ENCODE results near the gene NECAB3. TPM values are rescaled to one million over a fixed set of nuclear protein-coding genes. Genes with fewer than 3 reads are reported as not detected.

Gene NECAB3
- total and polyA plus RNA-seq, 4 donors = 10.5 to 14.8 (median 11.1) TPM

DNA sequence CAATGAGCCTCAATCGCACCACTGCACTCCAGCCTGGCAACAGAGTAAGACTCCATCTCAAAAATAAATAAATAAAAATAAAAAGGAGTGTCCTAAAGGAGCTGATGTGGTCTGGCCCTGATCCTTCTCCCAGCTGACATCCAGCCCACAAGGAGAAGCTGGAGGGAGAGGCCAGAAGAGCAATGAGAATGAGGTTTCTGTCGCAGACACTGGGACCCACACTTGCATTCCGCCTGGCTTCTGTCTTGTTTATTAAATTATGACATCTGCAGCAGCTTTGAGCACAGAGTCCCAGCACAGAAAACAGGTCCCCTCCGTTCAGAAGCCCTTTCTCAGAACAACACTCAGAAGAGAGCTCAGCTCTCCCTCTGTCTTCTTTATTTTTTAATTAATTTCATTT, 22.2 kb upstream of the NECAB3 start:
- no peak for DNase-seq (ENCODE audit: low spot score)
- Histone ChIP-seq H3K27me3 (ENCODE audit: control insufficient read depth in 4 of 4, insufficient read depth in 4 of 4, low read length in 3 of 4) (no peaks in the 10 kb centered on the region), H3K4me1 (ENCODE audit: control insufficient read depth in 4 of 4, insufficient read depth in 4 of 4, low read length in 3 of 4) (no peaks in the 10 kb centered on the region), H3K4me3 (ENCODE audit: low read depth in 1 of 3, low read length in 3 of 3) (no peak overlapping the region), H3K9ac (ENCODE audit: low read depth in 1 of 2, low read length in 2 of 2) (no peak overlapping the region), H3K36me3 (ENCODE audit: control insufficient read depth in 4 of 4, insufficient read depth in 3 of 4, low read depth in 1 of 4, low read length in 3 of 4) (no peaks in the 10 kb centered on the region), H3K9me3 (ENCODE audit: control insufficient read depth in 4 of 4, low read length in 3 of 4) (no peaks in the 10 kb centered on the region), H3K27ac (ENCODE audit: low read depth in 1 of 2, low read length in 2 of 2) (no peak overlapping the region)
- 95% methylated on average over 4 of the region's 4 CpGs for WGBS
- no peak for TF ChIP-seq FOXA1 (IDR thresholded peaks at IDR 0.05)
- no peak for TF ChIP-seq NR2F2 (IDR thresholded peaks at IDR 0.05)
- TF ChIP-seq, protein P1, sequence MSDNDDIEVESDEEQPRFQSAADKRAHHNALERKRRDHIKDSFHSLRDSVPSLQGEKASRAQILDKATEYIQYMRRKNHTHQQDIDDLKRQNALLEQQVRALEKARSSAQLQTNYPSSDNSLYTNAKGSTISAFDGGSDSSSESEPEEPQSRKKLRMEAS (IDR thresholded peaks at IDR 0.05) = no peak
- TF ChIP-seq HNF4A (conservative IDR thresholded peaks at IDR 0.05) = no peak
- TF ChIP-seq GABPA (IDR thresholded peaks at IDR 0.05 in 1 of 2, conservative IDR thresholded peaks at IDR 0.05 in 1 of 2) = no peak
- TF ChIP-seq, protein P2, sequence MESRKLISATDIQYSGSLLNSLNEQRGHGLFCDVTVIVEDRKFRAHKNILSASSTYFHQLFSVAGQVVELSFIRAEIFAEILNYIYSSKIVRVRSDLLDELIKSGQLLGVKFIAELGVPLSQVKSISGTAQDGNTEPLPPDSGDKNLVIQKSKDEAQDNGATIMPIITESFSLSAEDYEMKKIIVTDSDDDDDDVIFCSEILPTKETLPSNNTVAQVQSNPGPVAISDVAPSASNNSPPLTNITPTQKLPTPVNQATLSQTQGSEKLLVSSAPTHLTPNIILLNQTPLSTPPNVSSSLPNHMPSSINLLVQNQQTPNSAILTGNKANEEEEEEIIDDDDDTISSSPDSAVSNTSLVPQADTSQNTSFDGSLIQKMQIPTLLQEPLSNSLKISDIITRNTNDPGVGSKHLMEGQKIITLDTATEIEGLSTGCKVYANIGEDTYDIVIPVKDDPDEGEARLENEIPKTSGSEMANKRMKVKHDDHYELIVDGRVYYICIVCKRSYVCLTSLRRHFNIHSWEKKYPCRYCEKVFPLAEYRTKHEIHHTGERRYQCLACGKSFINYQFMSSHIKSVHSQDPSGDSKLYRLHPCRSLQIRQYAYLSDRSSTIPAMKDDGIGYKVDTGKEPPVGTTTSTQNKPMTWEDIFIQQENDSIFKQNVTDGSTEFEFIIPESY (IDR thresholded peaks at IDR 0.05) = no peak
- TF ChIP-seq YY1 (IDR thresholded peaks at IDR 0.05) = no peak
- TF ChIP-seq HNF4G (IDR thresholded peaks at IDR 0.05) = no peak
- TF ChIP-seq EGR1 (IDR thresholded peaks at IDR 0.05; ENCODE audit: low read depth in 2 of 2) = no peak
- TF ChIP-seq RXRA (IDR thresholded peaks at IDR 0.05) = no peak
- no peak for TF ChIP-seq TAF1 (conservative IDR thresholded peaks at IDR 0.05)
- TF ChIP-seq RAD21 (IDR thresholded peaks at IDR 0.05) = no peak
- TF ChIP-seq SP1 (IDR thresholded peaks at IDR 0.05) = no peak
- TF ChIP-seq, protein P3, sequence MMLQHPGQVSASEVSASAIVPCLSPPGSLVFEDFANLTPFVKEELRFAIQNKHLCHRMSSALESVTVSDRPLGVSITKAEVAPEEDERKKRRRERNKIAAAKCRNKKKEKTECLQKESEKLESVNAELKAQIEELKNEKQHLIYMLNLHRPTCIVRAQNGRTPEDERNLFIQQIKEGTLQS (IDR thresholded peaks at IDR 0.05) = no peak
- TF ChIP-seq, protein P4, sequence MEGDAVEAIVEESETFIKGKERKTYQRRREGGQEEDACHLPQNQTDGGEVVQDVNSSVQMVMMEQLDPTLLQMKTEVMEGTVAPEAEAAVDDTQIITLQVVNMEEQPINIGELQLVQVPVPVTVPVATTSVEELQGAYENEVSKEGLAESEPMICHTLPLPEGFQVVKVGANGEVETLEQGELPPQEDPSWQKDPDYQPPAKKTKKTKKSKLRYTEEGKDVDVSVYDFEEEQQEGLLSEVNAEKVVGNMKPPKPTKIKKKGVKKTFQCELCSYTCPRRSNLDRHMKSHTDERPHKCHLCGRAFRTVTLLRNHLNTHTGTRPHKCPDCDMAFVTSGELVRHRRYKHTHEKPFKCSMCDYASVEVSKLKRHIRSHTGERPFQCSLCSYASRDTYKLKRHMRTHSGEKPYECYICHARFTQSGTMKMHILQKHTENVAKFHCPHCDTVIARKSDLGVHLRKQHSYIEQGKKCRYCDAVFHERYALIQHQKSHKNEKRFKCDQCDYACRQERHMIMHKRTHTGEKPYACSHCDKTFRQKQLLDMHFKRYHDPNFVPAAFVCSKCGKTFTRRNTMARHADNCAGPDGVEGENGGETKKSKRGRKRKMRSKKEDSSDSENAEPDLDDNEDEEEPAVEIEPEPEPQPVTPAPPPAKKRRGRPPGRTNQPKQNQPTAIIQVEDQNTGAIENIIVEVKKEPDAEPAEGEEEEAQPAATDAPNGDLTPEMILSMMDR (IDR thresholded peaks at IDR 0.05; ENCODE audit: low read depth, low read length, missing input control) = no peak
- TF ChIP-seq FOXA2 (IDR thresholded peaks at IDR 0.05) = no peak
- TF ChIP-seq, protein P5, sequence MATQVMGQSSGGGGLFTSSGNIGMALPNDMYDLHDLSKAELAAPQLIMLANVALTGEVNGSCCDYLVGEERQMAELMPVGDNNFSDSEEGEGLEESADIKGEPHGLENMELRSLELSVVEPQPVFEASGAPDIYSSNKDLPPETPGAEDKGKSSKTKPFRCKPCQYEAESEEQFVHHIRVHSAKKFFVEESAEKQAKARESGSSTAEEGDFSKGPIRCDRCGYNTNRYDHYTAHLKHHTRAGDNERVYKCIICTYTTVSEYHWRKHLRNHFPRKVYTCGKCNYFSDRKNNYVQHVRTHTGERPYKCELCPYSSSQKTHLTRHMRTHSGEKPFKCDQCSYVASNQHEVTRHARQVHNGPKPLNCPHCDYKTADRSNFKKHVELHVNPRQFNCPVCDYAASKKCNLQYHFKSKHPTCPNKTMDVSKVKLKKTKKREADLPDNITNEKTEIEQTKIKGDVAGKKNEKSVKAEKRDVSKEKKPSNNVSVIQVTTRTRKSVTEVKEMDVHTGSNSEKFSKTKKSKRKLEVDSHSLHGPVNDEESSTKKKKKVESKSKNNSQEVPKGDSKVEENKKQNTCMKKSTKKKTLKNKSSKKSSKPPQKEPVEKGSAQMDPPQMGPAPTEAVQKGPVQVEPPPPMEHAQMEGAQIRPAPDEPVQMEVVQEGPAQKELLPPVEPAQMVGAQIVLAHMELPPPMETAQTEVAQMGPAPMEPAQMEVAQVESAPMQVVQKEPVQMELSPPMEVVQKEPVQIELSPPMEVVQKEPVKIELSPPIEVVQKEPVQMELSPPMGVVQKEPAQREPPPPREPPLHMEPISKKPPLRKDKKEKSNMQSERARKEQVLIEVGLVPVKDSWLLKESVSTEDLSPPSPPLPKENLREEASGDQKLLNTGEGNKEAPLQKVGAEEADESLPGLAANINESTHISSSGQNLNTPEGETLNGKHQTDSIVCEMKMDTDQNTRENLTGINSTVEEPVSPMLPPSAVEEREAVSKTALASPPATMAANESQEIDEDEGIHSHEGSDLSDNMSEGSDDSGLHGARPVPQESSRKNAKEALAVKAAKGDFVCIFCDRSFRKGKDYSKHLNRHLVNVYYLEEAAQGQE (IDR thresholded peaks at IDR 0.05) = no peak
- TF ChIP-seq JUND (IDR thresholded peaks at IDR 0.05) = no peak
